ENCODE measurements around the gene PDYN.

- TF ChIP-seq, protein P1, sequence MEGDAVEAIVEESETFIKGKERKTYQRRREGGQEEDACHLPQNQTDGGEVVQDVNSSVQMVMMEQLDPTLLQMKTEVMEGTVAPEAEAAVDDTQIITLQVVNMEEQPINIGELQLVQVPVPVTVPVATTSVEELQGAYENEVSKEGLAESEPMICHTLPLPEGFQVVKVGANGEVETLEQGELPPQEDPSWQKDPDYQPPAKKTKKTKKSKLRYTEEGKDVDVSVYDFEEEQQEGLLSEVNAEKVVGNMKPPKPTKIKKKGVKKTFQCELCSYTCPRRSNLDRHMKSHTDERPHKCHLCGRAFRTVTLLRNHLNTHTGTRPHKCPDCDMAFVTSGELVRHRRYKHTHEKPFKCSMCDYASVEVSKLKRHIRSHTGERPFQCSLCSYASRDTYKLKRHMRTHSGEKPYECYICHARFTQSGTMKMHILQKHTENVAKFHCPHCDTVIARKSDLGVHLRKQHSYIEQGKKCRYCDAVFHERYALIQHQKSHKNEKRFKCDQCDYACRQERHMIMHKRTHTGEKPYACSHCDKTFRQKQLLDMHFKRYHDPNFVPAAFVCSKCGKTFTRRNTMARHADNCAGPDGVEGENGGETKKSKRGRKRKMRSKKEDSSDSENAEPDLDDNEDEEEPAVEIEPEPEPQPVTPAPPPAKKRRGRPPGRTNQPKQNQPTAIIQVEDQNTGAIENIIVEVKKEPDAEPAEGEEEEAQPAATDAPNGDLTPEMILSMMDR (IDR thresholded peaks at IDR 0.05), result no peak
- TF ChIP-seq POLR2A (IDR thresholded peaks at IDR 0.05), result no peak
These were observed 6.4 kb upstream of the PDYN start for GRCh38 chr20:2000285-2000684.

Data from esophagus squamous epithelium (tissue), 4 donors.